ENCODE data around the gene TYW1.
"Not testable (repeated sequence)": the region's sequence is repeated elsewhere in the genome, so short reads cannot be mapped to it uniquely, and the experiment has no call there.

- TF ChIP-seq CTCF (conservative IDR thresholded peaks at IDR 0.05; ENCODE audit: low read depth, low read length); RAD21 (IDR thresholded peaks at IDR 0.05; ENCODE audit: low read length); CEBPB (IDR thresholded peaks at IDR 0.05; ENCODE audit: low read depth, low read length); BHLHE40 (IDR thresholded peaks at IDR 0.05; ENCODE audit: low read depth, low read length); SMC3 (IDR thresholded peaks at IDR 0.05; ENCODE audit: low read depth, low read length); USF2 (IDR thresholded peaks at IDR 0.05; ENCODE audit: low read depth, low read length); POLR2A (IDR thresholded peaks at IDR 0.05; ENCODE audit: low read depth, low read length); CHD1 (IDR thresholded peaks at IDR 0.05; ENCODE audit: low read depth, low read length); NFE2L2 (IDR thresholded peaks at IDR 0.05; ENCODE audit: low read depth, low read length); RCOR1 (IDR thresholded peaks at IDR 0.05; ENCODE audit: insufficient replicate concordance, low read length): not testable (repeated sequence)
Measured at GRCh38 chr7:67130766-67131165, 134.1 kb downstream of the TYW1 start.
